Activated CD8-positive, alpha-beta memory T cell treated with anti-CD3 and anti-CD28 coated beads, Interleukin-2, amount 50 U/mL, for 1 hour (primary cell): ENCODE data around the gene RRM2.

Source experiments
- DNase-seq: peaks from one replicate; pipeline ENCODE4 v3.0.0-alpha.2; 2020; ENCODE audit errors: extremely low read depth

RRM2 gene

GRCh38 chr2:10171006-10171800 is 48.7 kb downstream of the RRM2 start:
- DNase-seq: no peak

- no peak for DNase-seq
Measured at GRCh38 chr2:10172033-10172871, 49.7 kb downstream of the RRM2 start.

GRCh38 chr2:10173258-10174005 is 50.9 kb downstream of the RRM2 start:
- DNase-seq: no peak

GRCh38 chr2:10174173-10174572 is 51.6 kb downstream of the RRM2 start:
- no peak for DNase-seq

- DNase-seq: no peak
Measured at GRCh38 chr2:10175441-10175840, 52.9 kb downstream of the RRM2 start.

GRCh38 chr2:10178751-10179150 is 56.2 kb downstream of the RRM2 start:
- DNase-seq: no peak

GRCh38 chr2:10179422-10179821 is 56.9 kb downstream of the RRM2 start:
- no peak for DNase-seq

GRCh38 chr2:10180229-10180628 is 57.7 kb downstream of the RRM2 start:
- DNase-seq: no peak
